T-helper 2 cell treated with Interferon-gamma antibody and Interleukin-4, amounts not matched to agents 5 μg/mL and 100 μg/mL, for 36 hours (primary cell): ENCODE measurements around the gene GLT1D1.

Experiments
- DNase-seq: peaks from one replicate; pipeline ENCODE4 v3.0.0; 2021; ENCODE audit warnings: low spot score
- H3K27ac Mint-ChIP-seq: one replicate; pipeline ENCODE4 v1.8.0; 2021; ENCODE audit warnings: mild to moderate bottlenecking, mixed read lengths
- H3K27me3 Mint-ChIP-seq: one replicate; pipeline ENCODE4 v1.8.0; 2021; ENCODE audit warnings: low read depth, mixed read lengths
- H3K36me3 Mint-ChIP-seq: one replicate; pipeline ENCODE4 v1.8.0; 2021; ENCODE audit warnings: low read depth, mixed read lengths
- H3K4me1 Mint-ChIP-seq: one replicate; pipeline ENCODE4 v1.8.0; 2021; ENCODE audit warnings: low read depth, mixed read lengths
- H3K4me3 Mint-ChIP-seq: one replicate; pipeline ENCODE4 v1.8.0; 2022; ENCODE audit warnings: mild to moderate bottlenecking, moderate library complexity, mixed read lengths
- H3K9me3 Mint-ChIP-seq: one replicate; pipeline ENCODE4 v1.8.0; 2021; ENCODE audit warnings: mixed read lengths

Gene GLT1D1

GRCh38 chr12:128932521-128932920, 79.2 kb downstream of the GLT1D1 start:
- DNase-seq = no peak
- Mint-ChIP-seq H3K9me3 (no peaks in the 10 kb centered on the region), H3K27me3 (peaks cover 3% of the 10 kb centered on the region), H3K4me1 (peaks cover 5% of the 10 kb centered on the region), H3K36me3 (no peaks in the 10 kb centered on the region), H3K27ac (no peak overlapping the region), H3K4me3 (no peak overlapping the region)

GRCh38 chr12:128933039-128933438, 79.8 kb downstream of the GLT1D1 start:
- Mint-ChIP-seq H3K36me3 (no peaks in the 10 kb centered on the region), H3K27ac (no peak overlapping the region), H3K9me3 (no peaks in the 10 kb centered on the region), H3K4me3 (no peak overlapping the region), H3K27me3 (peaks cover 3% of the 10 kb centered on the region), H3K4me1 (peaks cover 5% of the 10 kb centered on the region)
- no peak for DNase-seq

GRCh38 chr12:128933926-128934325, 80.6 kb downstream of the GLT1D1 start:
- Mint-ChIP-seq H3K36me3 (no peaks in the 10 kb centered on the region), H3K27me3 (peaks cover 3% of the 10 kb centered on the region), H3K4me3 (no peak overlapping the region), H3K27ac (no peak overlapping the region), H3K9me3 (no peaks in the 10 kb centered on the region), H3K4me1 (peaks cover 5% of the 10 kb centered on the region)
- no peak for DNase-seq

GRCh38 chr12:128938886-128939285, 85.6 kb downstream of the GLT1D1 start:
- no peak for DNase-seq
- H3K27ac Mint-ChIP-seq = no peak overlapping the region
- no peak overlapping the region for H3K4me3 Mint-ChIP-seq
- no peaks in the 10 kb centered on the region for H3K9me3 Mint-ChIP-seq
- no peaks in the 10 kb centered on the region for H3K4me1 Mint-ChIP-seq
- no peaks in the 10 kb centered on the region for H3K36me3 Mint-ChIP-seq
- H3K27me3 Mint-ChIP-seq = peaks cover 6% of the 10 kb centered on the region

GRCh38 chr12:128940090-128940888, 87.0 kb downstream of the GLT1D1 start:
- Mint-ChIP-seq H3K27ac (no peak overlapping the region), H3K4me1 (no peaks in the 10 kb centered on the region), H3K4me3 (no peak overlapping the region), H3K9me3 (no peaks in the 10 kb centered on the region), H3K36me3 (no peaks in the 10 kb centered on the region), H3K27me3 (peaks cover 6% of the 10 kb centered on the region)
- DNase-seq = no peak

GRCh38 chr12:128940974-128941373, 87.7 kb downstream of the GLT1D1 start:
- H3K4me1 Mint-ChIP-seq = no peaks in the 10 kb centered on the region
- H3K36me3 Mint-ChIP-seq = no peaks in the 10 kb centered on the region
- H3K9me3 Mint-ChIP-seq = no peaks in the 10 kb centered on the region
- no peak overlapping the region for H3K27ac Mint-ChIP-seq
- H3K27me3 Mint-ChIP-seq = peaks cover 6% of the 10 kb centered on the region
- no peak for DNase-seq
- no peak overlapping the region for H3K4me3 Mint-ChIP-seq

- no peak for DNase-seq
- no peaks in the 10 kb centered on the region for H3K9me3 Mint-ChIP-seq
- no peak overlapping the region for H3K4me3 Mint-ChIP-seq
- H3K36me3 Mint-ChIP-seq = no peaks in the 10 kb centered on the region
- H3K27me3 Mint-ChIP-seq = peaks cover 2% of the 10 kb centered on the region
- no peak overlapping the region for H3K27ac Mint-ChIP-seq
- H3K4me1 Mint-ChIP-seq = no peaks in the 10 kb centered on the region
These were observed 89.7 kb downstream of the GLT1D1 start for GRCh38 chr12:128942960-128943477.

GRCh38 chr12:128944956-128945355, 91.7 kb downstream of the GLT1D1 start:
- Mint-ChIP-seq H3K27me3 (peaks cover 2% of the 10 kb centered on the region), H3K9me3 (no peaks in the 10 kb centered on the region), H3K27ac (no peak overlapping the region), H3K4me3 (no peak overlapping the region), H3K4me1 (no peaks in the 10 kb centered on the region), H3K36me3 (no peaks in the 10 kb centered on the region)
- no peak for DNase-seq

- no peak for DNase-seq
- Mint-ChIP-seq H3K4me1 (no peaks in the 10 kb centered on the region), H3K36me3 (no peaks in the 10 kb centered on the region), H3K27me3 (peaks cover 2% of the 10 kb centered on the region), H3K9me3 (no peaks in the 10 kb centered on the region), H3K4me3 (no peak overlapping the region), H3K27ac (no peak overlapping the region)
These were observed 93.9 kb downstream of the GLT1D1 start for GRCh38 chr12:128947209-128947608.

GRCh38 chr12:128949086-128949485, 95.8 kb downstream of the GLT1D1 start:
- no peak for DNase-seq
- Mint-ChIP-seq H3K36me3 (no peaks in the 10 kb centered on the region), H3K4me3 (no peak overlapping the region), H3K27ac (no peak overlapping the region), H3K4me1 (no peaks in the 10 kb centered on the region), H3K27me3 (no peaks in the 10 kb centered on the region), H3K9me3 (no peaks in the 10 kb centered on the region)

GRCh38 chr12:128951448-128951847, 98.2 kb downstream of the GLT1D1 start:
- H3K27me3 Mint-ChIP-seq = no peaks in the 10 kb centered on the region
- no peaks in the 10 kb centered on the region for H3K9me3 Mint-ChIP-seq
- DNase-seq = no peak
- H3K27ac Mint-ChIP-seq = no peak overlapping the region
- no peaks in the 10 kb centered on the region for H3K36me3 Mint-ChIP-seq
- H3K4me3 Mint-ChIP-seq = no peak overlapping the region
- no peaks in the 10 kb centered on the region for H3K4me1 Mint-ChIP-seq

- H3K27me3 Mint-ChIP-seq = peaks cover 9% of the 10 kb centered on the region
- H3K9me3 Mint-ChIP-seq = no peaks in the 10 kb centered on the region
- no peaks in the 10 kb centered on the region for H3K36me3 Mint-ChIP-seq
- no peak overlapping the region for H3K4me3 Mint-ChIP-seq
- DNase-seq = no peak
- H3K27ac Mint-ChIP-seq = no peak overlapping the region
- H3K4me1 Mint-ChIP-seq = no peaks in the 10 kb centered on the region
These were observed 103.5 kb downstream of the GLT1D1 start for GRCh38 chr12:128956755-128957154.

GRCh38 chr12:128959901-128960300, 106.6 kb downstream of the GLT1D1 start:
- Mint-ChIP-seq H3K27ac (no peak overlapping the region), H3K36me3 (no peaks in the 10 kb centered on the region), H3K4me1 (no peaks in the 10 kb centered on the region), H3K27me3 (peaks cover 9% of the 10 kb centered on the region), H3K4me3 (peak overlapping the region; percentile 16), H3K9me3 (peaks cover 4% of the 10 kb centered on the region)
- no peak for DNase-seq

GRCh38 chr12:128961308-128961902, 108.1 kb downstream of the GLT1D1 start:
- peaks cover 9% of the 10 kb centered on the region for H3K27me3 Mint-ChIP-seq
- H3K27ac Mint-ChIP-seq = no peak overlapping the region
- DNase-seq = no peak
- H3K36me3 Mint-ChIP-seq = no peaks in the 10 kb centered on the region
- no peaks in the 10 kb centered on the region for H3K4me1 Mint-ChIP-seq
- H3K9me3 Mint-ChIP-seq = peaks cover 5% of the 10 kb centered on the region
- H3K4me3 Mint-ChIP-seq = no peak overlapping the region
